ENCODE measurements around the gene AUTS2.

The AUTS2 gene

GRCh38 chr7:70082099-70082611 lies 483.9 kb downstream of the AUTS2 start:
- DNase-seq = no peak
- Mint-ChIP-seq H3K4me1 (ENCODE audit: low read depth) (no peaks in the 10 kb centered on the region), H3K27me3 (no peaks in the 10 kb centered on the region), H3K4me3 (no peak overlapping the region), H3K9me3 (peaks cover 5% of the 10 kb centered on the region), H3K36me3 (ENCODE audit: low read depth) (no peaks in the 10 kb centered on the region), H3K27ac (no peak overlapping the region)

GRCh38 chr7:70091362-70091761 lies 493.1 kb downstream of the AUTS2 start:
- Mint-ChIP-seq H3K4me1 (ENCODE audit: low read depth) (no peaks in the 10 kb centered on the region), H3K36me3 (ENCODE audit: low read depth) (no peaks in the 10 kb centered on the region)

GRCh38 chr7:70092314-70093204 lies 494.3 kb downstream of the AUTS2 start:
- H3K27me3 Mint-ChIP-seq = peaks cover 5% of the 10 kb centered on the region
- no peak overlapping the region for H3K27ac Mint-ChIP-seq
- no peak for DNase-seq
- H3K9me3 Mint-ChIP-seq = no peaks in the 10 kb centered on the region
- no peaks in the 10 kb centered on the region for H3K36me3 Mint-ChIP-seq (ENCODE audit: low read depth)
- H3K4me3 Mint-ChIP-seq = no peak overlapping the region
- no peaks in the 10 kb centered on the region for H3K4me1 Mint-ChIP-seq (ENCODE audit: low read depth)

More at GRCh38 chr7:70091362-70091761, 493.1 kb downstream of the AUTS2 start:
- Mint-ChIP-seq H3K4me3 (no peak overlapping the region), H3K27ac (no peak overlapping the region), H3K9me3 (peaks cover 2% of the 10 kb centered on the region), H3K27me3 (peaks cover 5% of the 10 kb centered on the region)
- no peak for DNase-seq

- Mint-ChIP-seq H3K4me1 (ENCODE audit: low read depth) (no peaks in the 10 kb centered on the region), H3K9me3 (no peaks in the 10 kb centered on the region)
- DNase-seq = no peak
Observed at GRCh38 chr7:70093205-70093904, 495.1 kb downstream of the AUTS2 start.

GRCh38 chr7:70094831-70095230 lies 496.6 kb downstream of the AUTS2 start:
- no peak overlapping the region for H3K4me3 Mint-ChIP-seq
- no peak for DNase-seq

More at GRCh38 chr7:70093205-70093904, 495.1 kb downstream of the AUTS2 start:
- Mint-ChIP-seq H3K27me3 (peaks cover 5% of the 10 kb centered on the region), H3K4me3 (no peak overlapping the region), H3K36me3 (ENCODE audit: low read depth) (no peaks in the 10 kb centered on the region), H3K27ac (no peak overlapping the region)

GRCh38 chr7:70097645-70098044 lies 499.4 kb downstream of the AUTS2 start:
- Mint-ChIP-seq H3K9me3 (no peaks in the 10 kb centered on the region), H3K27me3 (peaks cover under 1% of the 10 kb centered on the region), H3K36me3 (ENCODE audit: low read depth) (no peaks in the 10 kb centered on the region), H3K4me1 (ENCODE audit: low read depth) (no peaks in the 10 kb centered on the region), H3K27ac (no peak overlapping the region), H3K4me3 (no peak overlapping the region)
- no peak for DNase-seq

More at GRCh38 chr7:70094831-70095230, 496.6 kb downstream of the AUTS2 start:
- no peak overlapping the region for H3K27ac Mint-ChIP-seq
- H3K27me3 Mint-ChIP-seq = peaks cover 5% of the 10 kb centered on the region
- no peaks in the 10 kb centered on the region for H3K36me3 Mint-ChIP-seq (ENCODE audit: low read depth)
- H3K4me1 Mint-ChIP-seq (ENCODE audit: low read depth) = no peaks in the 10 kb centered on the region
- H3K9me3 Mint-ChIP-seq = no peaks in the 10 kb centered on the region

- no peaks in the 10 kb centered on the region for H3K27me3 Mint-ChIP-seq
- H3K9me3 Mint-ChIP-seq = no peaks in the 10 kb centered on the region
- no peak overlapping the region for H3K27ac Mint-ChIP-seq
- H3K4me1 Mint-ChIP-seq (ENCODE audit: low read depth) = no peaks in the 10 kb centered on the region
- H3K36me3 Mint-ChIP-seq (ENCODE audit: low read depth) = no peaks in the 10 kb centered on the region
- DNase-seq = no peak
- no peak overlapping the region for H3K4me3 Mint-ChIP-seq
Observed at GRCh38 chr7:70098133-70098561, 499.9 kb downstream of the AUTS2 start.

GRCh38 chr7:70098905-70099672 lies 500.8 kb downstream of the AUTS2 start:
- H3K4me3 Mint-ChIP-seq = no peak overlapping the region
- H3K9me3 Mint-ChIP-seq = no peaks in the 10 kb centered on the region
- H3K27me3 Mint-ChIP-seq = no peaks in the 10 kb centered on the region
- DNase-seq = no peak
- H3K4me1 Mint-ChIP-seq (ENCODE audit: low read depth) = no peaks in the 10 kb centered on the region
- H3K27ac Mint-ChIP-seq = no peak overlapping the region
- H3K36me3 Mint-ChIP-seq (ENCODE audit: low read depth) = no peaks in the 10 kb centered on the region

GRCh38 chr7:70104243-70104642 lies 506.0 kb downstream of the AUTS2 start:
- DNase-seq = no peak
- no peak overlapping the region for H3K27ac Mint-ChIP-seq
- no peak overlapping the region for H3K4me3 Mint-ChIP-seq
- H3K4me1 Mint-ChIP-seq (ENCODE audit: low read depth) = no peaks in the 10 kb centered on the region
- H3K36me3 Mint-ChIP-seq (ENCODE audit: low read depth) = no peaks in the 10 kb centered on the region
- no peaks in the 10 kb centered on the region for H3K27me3 Mint-ChIP-seq
- no peaks in the 10 kb centered on the region for H3K9me3 Mint-ChIP-seq

GRCh38 chr7:70113078-70113477 lies 514.8 kb downstream of the AUTS2 start:
- Mint-ChIP-seq H3K27me3 (no peaks in the 10 kb centered on the region), H3K4me3 (no peak overlapping the region), H3K9me3 (no peaks in the 10 kb centered on the region), H3K27ac (no peak overlapping the region), H3K4me1 (ENCODE audit: low read depth) (no peaks in the 10 kb centered on the region), H3K36me3 (ENCODE audit: low read depth) (no peaks in the 10 kb centered on the region)
- no peak for DNase-seq

- Mint-ChIP-seq H3K36me3 (ENCODE audit: low read depth) (no peaks in the 10 kb centered on the region), H3K4me1 (ENCODE audit: low read depth) (no peaks in the 10 kb centered on the region), H3K27me3 (no peaks in the 10 kb centered on the region), H3K4me3 (no peak overlapping the region), H3K27ac (no peak overlapping the region), H3K9me3 (no peaks in the 10 kb centered on the region)
- DNase-seq = no peak
Observed at GRCh38 chr7:70113536-70113935, 515.3 kb downstream of the AUTS2 start.

GRCh38 chr7:70114806-70115205 lies 516.5 kb downstream of the AUTS2 start:
- H3K4me1 Mint-ChIP-seq (ENCODE audit: low read depth) = no peaks in the 10 kb centered on the region
- H3K4me3 Mint-ChIP-seq = no peak overlapping the region
- no peak for DNase-seq
- no peaks in the 10 kb centered on the region for H3K36me3 Mint-ChIP-seq (ENCODE audit: low read depth)
- no peak overlapping the region for H3K27ac Mint-ChIP-seq
- no peaks in the 10 kb centered on the region for H3K27me3 Mint-ChIP-seq
- H3K9me3 Mint-ChIP-seq = no peaks in the 10 kb centered on the region

GRCh38 chr7:70116244-70116643 lies 518.0 kb downstream of the AUTS2 start:
- no peaks in the 10 kb centered on the region for H3K36me3 Mint-ChIP-seq (ENCODE audit: low read depth)
- no peaks in the 10 kb centered on the region for H3K4me1 Mint-ChIP-seq (ENCODE audit: low read depth)
- no peak overlapping the region for H3K27ac Mint-ChIP-seq
- no peaks in the 10 kb centered on the region for H3K27me3 Mint-ChIP-seq
- DNase-seq = no peak
- H3K9me3 Mint-ChIP-seq = peaks cover 6% of the 10 kb centered on the region
- no peak overlapping the region for H3K4me3 Mint-ChIP-seq

GRCh38 chr7:70116867-70117266 lies 518.6 kb downstream of the AUTS2 start:
- Mint-ChIP-seq H3K36me3 (ENCODE audit: low read depth) (no peaks in the 10 kb centered on the region), H3K4me1 (ENCODE audit: low read depth) (no peaks in the 10 kb centered on the region), H3K9me3 (peaks cover 12% of the 10 kb centered on the region), H3K4me3 (no peak overlapping the region), H3K27ac (no peak overlapping the region), H3K27me3 (no peaks in the 10 kb centered on the region)
- DNase-seq = no peak

Data from activated T-cell treated with anti-CD3 and anti-CD28 coated beads, Interleukin-2, amount 50 U/mL, for 24 hours (primary cell).